HG02884 (cell line): ENCODE measurements around the gene SLITRK6.
"Not testable (repeated sequence)": the region's sequence is repeated elsewhere in the genome, so short reads cannot be mapped to it uniquely, and the experiment has no call there.

Source experiments
- ATAC-seq: cut with Tn5 transposase; IDR thresholded peaks from one replicate; pipeline ENCODE4 v1.9.1; 2021; ENCODE audit warnings: mild to moderate bottlenecking, moderate library complexity; ENCODE audit not compliant: unreplicated experiment

SLITRK6 gene

GRCh38 chr13:85799097-85799582 is at the start of gene SLITRK6:
SLITRK6 (minus strand) TSS chr13:85799419; CDS start chr13:85796508, 2,911 bp downstream.
- no peak for ATAC-seq

GRCh38 chr13:85847012-85847411 is 47.8 kb upstream of the SLITRK6 start:
- ATAC-seq, result no peak

- no peak for ATAC-seq
These were observed 42.2 kb upstream of the SLITRK6 start for GRCh38 chr13:85841427-85841826.

GRCh38 chr13:85833921-85834320 is 34.7 kb upstream of the SLITRK6 start:
- no peak for ATAC-seq

GRCh38 chr13:85828094-85828684 is 29.0 kb upstream of the SLITRK6 start:
- ATAC-seq, result no peak

- no peak for ATAC-seq
These were observed 26.2 kb upstream of the SLITRK6 start for GRCh38 chr13:85825454-85825853.

GRCh38 chr13:85823832-85824231 is 24.6 kb upstream of the SLITRK6 start:
- ATAC-seq, result no peak

GRCh38 chr13:85819513-85819912 is 20.3 kb upstream of the SLITRK6 start:
- ATAC-seq, result no peak

- no peak for ATAC-seq
These were observed 17.2 kb upstream of the SLITRK6 start for GRCh38 chr13:85816413-85816812.

GRCh38 chr13:85812282-85812681 is 13.1 kb upstream of the SLITRK6 start:
- no peak for ATAC-seq

GRCh38 chr13:85808811-85809210 is 9.6 kb upstream of the SLITRK6 start:
- no peak for ATAC-seq

- ATAC-seq, result peak; percentile 81
These were observed 7.4 kb upstream of the SLITRK6 start for GRCh38 chr13:85806553-85807175.

GRCh38 chr13:85798556-85798955 is 663 bp downstream of the SLITRK6 start:
- ATAC-seq, result no peak

GRCh38 chr13:85797311-85797710 is 1.9 kb downstream of the SLITRK6 start:
- ATAC-seq, result no peak

GRCh38 chr13:85785205-85785604 is 14.0 kb downstream of the SLITRK6 start:
- ATAC-seq, result no peak

GRCh38 chr13:85772367-85772766 is 26.9 kb downstream of the SLITRK6 start:
- no peak for ATAC-seq

- no peak for ATAC-seq
These were observed 27.4 kb downstream of the SLITRK6 start for GRCh38 chr13:85771856-85772255.

- no peak for ATAC-seq
These were observed 30.3 kb downstream of the SLITRK6 start for GRCh38 chr13:85768946-85769345.

GRCh38 chr13:85755123-85755522 is 44.1 kb downstream of the SLITRK6 start:
- no peak for ATAC-seq

- ATAC-seq, result not testable (repeated sequence)
These were observed 55.9 kb downstream of the SLITRK6 start for GRCh38 chr13:85743201-85743770.
